ENCODE results near the gene GUCA1A. TPM values are rescaled to one million over a fixed set of nuclear protein-coding genes. Genes with fewer than 3 reads are reported as not detected.

Gene GUCA1A
- total RNA-seq, 1 experiment from 2014 or later: not detected

- in situ Hi-C loops (cut with HindIII; ENCODE audit: low pct_unique_long_range_greater_than_20kb, low sequenced_read_pairs) (no loop called here), intact Hi-C loops (cut with micrococcal nuclease; ENCODE audit: unreplicated experiment) (no loop called here)
- no peak for ATAC-seq
- H3K4me3 ChIP-seq (ENCODE audit: low read depth in 2 of 2, low read length in 2 of 2): no peak overlapping the region
- no peaks in the 10 kb centered on the region for H3K36me3 ChIP-seq (ENCODE audit: control insufficient read depth, insufficient read depth, low read length)
- H3K4me1 ChIP-seq (ENCODE audit: control insufficient read depth, insufficient read depth, low read length): no peaks in the 10 kb centered on the region
- TF ChIP-seq CTCF (IDR thresholded peaks at IDR 0.05) (no peak), POLR2AphosphoS5 (IDR thresholded peaks at IDR 0.05; ENCODE audit: low read depth, low read length) (no peak), REST (IDR thresholded peaks at IDR 0.05; ENCODE audit: insufficient read depth in 1 of 2, low read depth in 2 of 2, low read length in 1 of 2) (no peak), TCF7L2 (IDR thresholded peaks at IDR 0.05; ENCODE audit: low read depth, low read length) (no peak), SIN3A (IDR thresholded peaks at IDR 0.05; ENCODE audit: borderline replicate concordance, insufficient read depth, low read depth, low read length) (no peak)
- no peaks in the 10 kb centered on the region for H3K27me3 ChIP-seq (ENCODE audit: control insufficient read depth, insufficient read depth, low read length)
- DNase-seq (ENCODE audit: low read depth, low spot score): no peak
- no peaks in the 10 kb centered on the region for H3K9me3 ChIP-seq (ENCODE audit: control insufficient read depth, insufficient read depth, low read depth, low read length)
- no TSS peak for BruUV-seq (replicated peaks)
- no peak overlapping the region for H3K27ac ChIP-seq (ENCODE audit: low read length)
- CTCF ChIA-PET: no interaction called here
- POLR2A ChIA-PET: no interaction called here
Measured at GRCh38 chr6:42154461-42155209, 18.5 kb upstream of the GUCA1A start.

- ATAC-seq: no peak
- Histone ChIP-seq H3K4me3 (ENCODE audit: low read depth in 2 of 2, low read length in 2 of 2) (no peak overlapping the region), H3K9me3 (ENCODE audit: control insufficient read depth, insufficient read depth, low read depth, low read length) (no peaks in the 10 kb centered on the region), H3K4me1 (ENCODE audit: control insufficient read depth, insufficient read depth, low read length) (no peaks in the 10 kb centered on the region), H3K27me3 (ENCODE audit: control insufficient read depth, insufficient read depth, low read length) (no peaks in the 10 kb centered on the region), H3K36me3 (ENCODE audit: control insufficient read depth, insufficient read depth, low read length) (no peaks in the 10 kb centered on the region), H3K27ac (ENCODE audit: low read length) (no peak overlapping the region)
- no peak for TF ChIP-seq TCF7L2 (IDR thresholded peaks at IDR 0.05; ENCODE audit: low read depth, low read length)
- no peak for TF ChIP-seq REST (IDR thresholded peaks at IDR 0.05; ENCODE audit: insufficient read depth in 1 of 2, low read depth in 2 of 2, low read length in 1 of 2)
- TF ChIP-seq POLR2AphosphoS5 (IDR thresholded peaks at IDR 0.05; ENCODE audit: low read depth, low read length): no peak
- no peak for TF ChIP-seq CTCF (IDR thresholded peaks at IDR 0.05)
- no peak for TF ChIP-seq SIN3A (IDR thresholded peaks at IDR 0.05; ENCODE audit: borderline replicate concordance, insufficient read depth, low read depth, low read length)
- CTCF ChIA-PET: no interaction called here
- in situ Hi-C loops (cut with HindIII; ENCODE audit: low pct_unique_long_range_greater_than_20kb, low sequenced_read_pairs) (no loop called here), intact Hi-C loops (cut with micrococcal nuclease; ENCODE audit: unreplicated experiment) (no loop called here)
- DNase-seq (ENCODE audit: low read depth, low spot score): no peak
- BruUV-seq (replicated peaks): no TSS peak
- POLR2A ChIA-PET: no interaction called here
Measured at GRCh38 chr6:42155293-42155692, 17.9 kb upstream of the GUCA1A start.

All from Panc1 (cell line).